NCI-H2196 (cell line): Measurements from ENCODE around the gene HGS.
A peak's percentile ranks its signal among the peaks of the same experiment; 100 is the strongest.

Experiments used
- DNase-seq: peaks from one replicate; lab custom pipeline; 2025; ENCODE audit not compliant: unreplicated experiment; lab: John Stamatoyannopoulos, UW

The HGS gene

DNA sequence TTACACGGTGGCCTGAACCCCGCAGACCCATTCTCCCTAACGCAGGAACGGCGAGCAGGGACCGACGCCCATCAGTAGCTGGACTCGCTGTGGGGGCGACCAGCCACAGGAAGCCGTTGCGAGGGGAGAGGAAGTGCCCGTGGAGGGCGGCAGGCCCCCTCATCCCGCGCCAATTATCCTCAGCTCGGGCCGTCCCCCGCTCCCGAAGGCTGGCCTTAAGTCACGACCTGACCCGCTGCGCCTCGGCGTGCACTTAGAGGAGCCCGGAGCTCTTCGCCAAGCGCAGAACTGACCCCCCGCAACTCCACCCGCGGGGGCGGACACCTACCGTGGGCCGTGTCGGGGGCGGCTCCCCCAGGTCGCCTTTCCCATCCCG is 615 bp upstream of the HGS start:
- no peak for DNase-seq

DNA sequence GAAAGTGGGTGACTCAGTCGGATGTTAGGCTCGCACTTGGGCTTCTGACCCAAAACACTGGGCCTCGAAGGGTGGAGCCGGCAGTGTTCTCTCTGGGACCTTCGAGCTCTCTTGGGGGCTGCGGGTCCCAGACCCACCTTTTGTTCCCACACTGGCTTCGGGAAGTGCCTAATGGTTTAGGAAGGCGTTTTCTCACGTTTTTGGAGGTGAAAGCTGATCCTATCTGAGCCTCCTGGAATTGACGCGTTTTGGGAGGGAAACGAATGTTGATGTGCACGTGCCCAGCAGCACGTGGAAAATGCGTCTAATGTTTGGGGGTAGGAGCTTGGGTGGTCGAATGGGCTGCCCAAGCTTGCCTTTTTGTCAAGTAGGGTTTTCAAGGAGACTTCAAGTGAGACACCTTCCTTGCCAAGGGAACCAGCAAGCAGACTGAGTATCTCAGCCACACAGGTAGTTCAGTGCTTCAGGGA is 666 bp downstream of the HGS start:
- DNase-seq: no peak

DNA sequence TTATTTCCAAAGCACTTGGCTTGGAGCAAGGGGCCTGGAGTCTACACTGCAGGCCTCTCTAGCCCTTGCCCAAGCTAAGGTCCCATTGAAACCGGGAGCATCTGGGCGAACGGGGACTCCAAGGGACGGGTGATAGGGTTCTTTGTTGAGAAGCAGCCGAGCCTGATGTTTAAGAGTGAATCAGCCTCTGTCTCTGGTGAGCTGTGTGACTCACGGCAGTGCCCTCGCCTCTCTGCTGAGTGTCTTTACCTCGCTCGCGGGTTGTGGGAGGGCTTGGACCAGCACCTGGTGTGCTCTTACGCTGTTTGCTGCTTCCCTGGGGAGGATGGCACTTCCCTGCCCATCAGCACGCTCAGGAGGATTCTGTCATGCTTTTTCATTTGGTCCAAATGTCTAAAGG is 1.3 kb downstream of the HGS start:
- DNase-seq: peak; percentile 39

DNA sequence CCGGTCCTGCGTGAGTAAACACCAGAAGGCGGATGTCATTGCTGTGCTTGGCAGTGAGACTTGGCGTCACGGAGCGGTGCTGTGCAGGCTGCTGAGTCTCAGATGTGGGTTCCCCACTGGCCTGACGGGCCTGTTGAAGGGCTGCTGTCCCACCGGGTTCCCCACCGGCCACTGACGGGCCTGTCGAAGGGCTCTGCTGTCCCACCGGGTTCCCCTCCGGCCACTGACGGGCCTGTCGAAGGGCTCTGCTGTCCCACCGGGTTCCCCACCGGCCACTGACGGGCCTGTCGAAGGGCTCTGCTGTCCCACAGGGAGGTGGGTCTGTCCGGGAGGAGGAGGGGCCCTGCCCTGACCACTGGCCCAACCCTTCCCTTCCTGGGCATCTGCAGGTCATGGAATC is 2.8 kb downstream of the HGS start:
- no peak for DNase-seq

DNA sequence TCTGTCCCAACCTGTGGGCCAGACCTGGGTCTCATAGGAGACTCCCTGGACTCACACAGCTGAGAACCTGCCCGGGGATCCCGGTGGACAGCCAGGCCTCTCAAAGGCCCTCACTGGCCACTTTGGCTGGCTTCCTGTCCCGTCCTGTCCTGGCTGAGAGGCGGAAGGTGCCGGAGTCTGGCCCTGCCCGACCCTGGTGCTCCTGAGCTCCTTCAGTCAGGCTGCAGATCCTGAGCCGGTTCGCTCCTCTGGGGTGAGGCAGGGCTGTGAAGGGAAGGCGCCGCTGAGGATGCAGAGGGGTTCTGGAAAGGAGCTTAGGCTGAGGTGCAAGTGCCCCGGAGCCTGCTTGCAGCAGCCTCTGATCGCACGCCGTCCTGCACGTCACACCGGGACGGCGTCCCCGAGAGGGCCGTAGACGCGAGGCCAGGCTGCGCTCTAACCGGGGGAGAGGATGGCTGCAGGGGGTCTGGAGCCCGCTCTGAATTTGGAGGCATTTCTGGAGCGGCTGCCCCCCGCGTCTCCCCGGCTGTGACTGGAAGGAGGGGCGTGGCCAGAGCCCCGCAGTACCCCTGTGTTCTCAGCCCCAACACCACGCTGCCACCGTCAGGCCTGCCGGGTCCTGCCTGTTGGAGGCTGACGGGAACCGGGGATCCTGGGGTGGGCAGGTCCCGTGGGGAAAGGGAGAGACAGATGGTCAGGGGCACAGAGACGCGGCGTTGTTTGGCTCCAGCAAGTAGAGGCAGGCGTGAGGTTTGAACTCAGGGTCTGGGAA is 4.1 kb downstream of the HGS start:
- no peak for DNase-seq

DNA sequence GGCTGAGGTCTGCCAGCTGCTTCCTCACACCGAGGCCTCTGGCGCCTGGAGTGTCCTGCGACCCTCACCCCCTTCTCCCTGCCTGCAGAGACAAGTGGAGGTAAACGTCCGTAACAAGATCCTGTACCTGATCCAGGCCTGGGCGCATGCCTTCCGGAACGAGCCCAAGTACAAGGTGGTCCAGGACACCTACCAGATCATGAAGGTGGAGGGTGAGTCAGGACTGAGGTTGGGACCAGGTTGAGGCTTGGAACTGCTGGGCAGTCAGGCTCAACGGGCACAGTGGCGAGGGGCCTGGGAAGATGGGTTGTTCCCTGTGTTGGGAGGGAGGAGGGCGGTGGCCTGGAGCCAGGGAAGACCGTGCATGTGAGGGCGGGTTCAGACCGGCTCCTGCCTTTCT is 4.8 kb downstream of the HGS start:
- no peak for DNase-seq

DNA sequence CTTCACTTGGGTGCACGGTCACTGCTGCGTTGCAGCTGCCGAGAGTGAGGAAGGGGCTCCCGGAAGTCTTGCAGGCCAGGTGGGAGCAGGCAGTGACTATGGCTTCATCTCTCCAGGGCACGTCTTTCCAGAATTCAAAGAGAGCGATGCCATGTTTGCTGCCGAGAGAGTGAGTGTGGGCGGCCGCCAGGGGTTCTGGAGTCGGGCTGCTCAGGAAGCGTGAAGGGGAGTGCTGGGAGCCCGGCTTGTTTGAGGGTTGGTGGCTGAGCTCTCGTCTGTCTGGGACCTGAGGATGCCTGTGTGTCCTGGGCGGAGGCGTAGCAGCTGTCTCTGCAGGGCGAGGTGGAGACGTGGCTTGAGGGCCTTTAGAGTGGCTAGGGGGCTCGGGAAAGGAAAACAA is 6.3 kb downstream of the HGS start:
- DNase-seq: no peak

DNA sequence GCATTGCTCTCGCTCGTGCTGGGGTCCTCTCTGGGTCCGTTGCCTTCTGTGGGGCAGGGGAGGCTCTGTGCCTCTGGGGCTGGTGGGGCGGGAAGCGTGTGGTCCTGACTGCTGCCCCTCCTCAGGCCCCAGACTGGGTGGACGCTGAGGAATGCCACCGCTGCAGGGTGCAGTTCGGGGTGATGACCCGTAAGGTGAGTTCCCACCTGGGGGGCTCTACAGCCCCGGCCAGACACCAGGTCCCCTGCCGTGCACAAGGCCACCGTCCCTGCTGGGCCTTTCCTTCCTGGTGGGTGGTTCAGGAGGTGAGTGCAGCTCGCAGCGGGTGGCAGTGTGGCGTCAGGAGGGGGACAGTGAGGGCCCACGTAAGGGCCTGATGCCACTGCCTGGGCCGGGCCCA is 6.7 kb downstream of the HGS start:
- DNase-seq: no peak

DNA sequence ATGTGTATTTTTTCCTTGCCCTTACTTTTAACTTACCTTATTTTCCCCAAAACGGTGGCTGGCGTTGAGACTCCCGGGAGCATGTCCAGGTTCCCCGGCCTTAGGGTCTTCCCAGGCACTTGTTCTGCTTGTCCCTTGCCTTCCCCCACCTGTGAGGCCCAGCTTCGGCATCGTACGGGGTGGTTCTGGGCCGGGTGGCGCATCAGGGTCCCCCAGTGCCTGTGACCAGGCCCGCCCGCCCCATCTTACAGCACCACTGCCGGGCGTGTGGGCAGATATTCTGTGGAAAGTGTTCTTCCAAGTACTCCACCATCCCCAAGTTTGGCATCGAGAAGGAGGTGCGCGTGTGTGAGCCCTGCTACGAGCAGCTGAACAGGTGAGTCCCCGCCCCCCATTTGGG is 7.4 kb downstream of the HGS start:
- DNase-seq: no peak

DNA sequence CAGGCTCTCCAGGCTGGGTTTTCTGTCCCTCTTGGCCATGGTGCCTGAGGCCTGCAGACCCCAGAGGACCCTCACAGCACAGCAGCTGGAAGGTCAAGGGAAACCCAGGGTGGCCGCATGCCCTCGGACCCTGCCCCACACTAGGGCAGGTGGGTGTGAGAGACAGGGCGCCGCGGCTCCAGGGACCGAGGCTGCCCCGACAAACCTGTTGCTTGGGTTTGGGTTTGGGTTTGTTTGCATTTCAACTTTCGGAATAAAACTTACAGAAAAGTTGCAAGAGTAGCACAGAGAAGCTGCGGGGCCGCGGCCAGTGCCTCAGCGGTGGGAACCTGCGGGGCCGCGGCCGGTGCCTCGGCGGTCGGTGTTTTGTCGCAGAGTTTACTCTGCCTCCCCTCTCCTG is 7.8 kb downstream of the HGS start:
- no peak for DNase-seq

DNA sequence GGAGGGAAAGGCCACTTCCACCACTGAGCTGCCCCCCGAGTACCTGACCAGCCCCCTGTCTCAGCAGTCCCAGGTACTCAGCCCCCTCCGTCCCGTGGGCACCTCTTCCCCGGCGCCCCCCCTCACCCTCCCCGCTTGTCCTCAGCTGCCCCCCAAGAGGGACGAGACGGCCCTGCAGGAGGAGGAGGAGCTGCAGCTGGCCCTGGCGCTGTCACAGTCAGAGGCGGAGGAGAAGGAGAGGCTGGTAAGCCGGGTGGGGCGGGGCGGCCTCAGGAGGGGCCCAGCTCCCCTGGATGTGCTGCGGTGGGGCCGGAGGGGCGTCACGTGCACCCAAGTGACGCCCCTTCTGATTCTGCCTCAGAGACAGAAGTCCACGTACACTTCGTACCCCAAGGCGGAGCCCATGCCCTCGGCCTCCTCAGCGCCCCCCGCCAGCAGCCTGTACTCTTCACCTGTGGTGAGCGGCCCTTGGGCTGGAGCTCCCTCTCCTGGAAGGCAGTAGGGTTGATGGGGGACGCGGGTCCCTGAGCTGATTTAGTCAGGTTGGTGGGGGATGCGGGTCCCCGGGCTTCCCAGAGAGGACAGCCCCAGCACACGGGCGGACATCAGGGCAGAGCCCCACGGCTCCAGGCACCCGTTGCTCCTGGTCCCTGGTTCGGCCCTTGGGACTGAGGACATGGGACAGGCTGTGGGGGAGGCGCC is 9.8 kb downstream of the HGS start:
- no peak for DNase-seq

DNA sequence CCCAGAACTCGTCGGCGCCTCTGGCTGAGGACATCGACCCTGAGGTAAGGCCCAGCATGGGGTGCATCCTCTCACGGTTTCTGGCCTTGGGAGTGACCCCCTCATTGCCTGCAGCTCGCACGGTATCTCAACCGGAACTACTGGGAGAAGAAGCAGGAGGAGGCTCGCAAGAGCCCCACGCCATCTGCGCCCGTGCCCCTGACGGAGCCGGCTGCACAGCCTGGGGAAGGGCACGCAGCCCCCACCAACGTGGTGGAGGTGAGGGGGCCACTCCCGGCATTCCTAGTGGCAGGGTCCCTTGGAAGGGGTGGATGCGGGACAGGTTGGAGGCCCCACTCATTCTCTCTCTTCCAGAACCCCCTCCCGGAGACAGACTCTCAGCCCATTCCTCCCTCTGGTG is 11.0 kb downstream of the HGS start:
- no peak for DNase-seq

DNA sequence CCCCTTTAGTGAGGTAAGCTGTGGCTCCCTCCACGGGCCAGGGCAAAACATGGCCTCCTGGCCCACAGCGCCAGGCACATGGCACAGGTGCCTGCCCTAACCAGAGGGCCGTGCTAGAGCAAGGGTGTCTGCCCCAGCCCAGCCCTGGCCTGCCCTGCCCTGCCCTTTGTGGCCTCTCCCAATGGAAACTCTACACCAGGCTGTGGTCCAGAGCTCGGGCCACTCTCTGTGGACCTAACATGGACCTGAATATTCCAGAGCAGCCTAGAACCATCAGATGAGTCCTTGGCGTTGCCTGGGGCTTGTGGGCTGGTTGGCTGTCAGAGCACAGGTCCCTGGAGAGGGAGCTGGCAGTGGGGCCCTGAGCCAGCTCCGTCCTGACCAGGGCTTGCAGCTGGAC is 11.4 kb downstream of the HGS start:
- no peak for DNase-seq

DNA sequence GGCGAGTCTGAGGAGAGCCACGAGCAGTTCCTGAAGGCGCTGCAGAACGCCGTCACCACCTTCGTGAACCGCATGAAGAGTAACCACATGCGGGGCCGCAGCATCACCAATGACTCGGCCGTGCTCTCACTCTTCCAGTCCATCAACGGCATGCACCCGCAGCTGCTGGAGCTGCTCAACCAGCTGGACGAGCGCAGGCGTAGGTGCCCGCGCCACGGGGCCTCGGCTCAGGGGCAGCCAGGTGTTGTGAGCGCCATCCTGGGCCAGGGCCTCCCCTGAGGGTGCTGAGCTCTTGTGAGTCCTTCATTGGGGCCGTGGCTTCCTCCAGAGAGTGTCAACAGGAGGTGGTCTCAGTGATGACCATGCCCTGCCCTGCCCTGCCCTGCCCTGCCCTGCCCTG is 12.0 kb downstream of the HGS start:
- no peak for DNase-seq

DNA sequence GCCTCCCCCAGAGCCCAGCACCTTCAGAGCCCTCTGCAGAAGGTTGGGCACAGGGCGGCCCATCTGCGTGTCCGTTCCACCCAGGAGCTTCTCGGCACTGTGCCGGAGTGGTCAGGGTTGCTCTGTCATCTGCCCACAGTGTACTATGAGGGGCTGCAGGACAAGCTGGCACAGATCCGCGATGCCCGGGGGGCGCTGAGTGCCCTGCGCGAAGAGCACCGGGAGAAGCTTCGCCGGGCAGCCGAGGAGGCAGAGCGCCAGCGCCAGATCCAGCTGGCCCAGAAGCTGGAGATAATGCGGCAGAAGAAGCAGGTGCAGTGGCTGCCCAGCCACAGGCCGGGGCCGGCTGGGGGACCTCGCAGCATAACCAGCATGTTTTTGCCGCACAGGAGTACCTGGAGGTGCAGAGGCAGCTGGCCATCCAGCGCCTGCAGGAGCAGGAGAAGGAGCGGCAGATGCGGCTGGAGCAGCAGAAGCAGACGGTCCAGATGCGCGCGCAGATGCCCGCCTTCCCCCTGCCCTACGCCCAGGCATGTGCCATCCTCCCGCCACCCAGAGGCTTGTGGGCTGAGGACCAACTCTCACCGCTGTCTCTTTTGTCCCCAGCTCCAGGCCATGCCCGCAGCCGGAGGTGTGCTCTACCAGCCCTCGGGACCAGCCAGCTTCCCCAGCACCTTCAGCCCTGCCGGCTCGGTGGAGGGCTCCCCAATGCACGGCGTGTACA is 12.6 kb downstream of the HGS start:
- no peak for DNase-seq

DNA sequence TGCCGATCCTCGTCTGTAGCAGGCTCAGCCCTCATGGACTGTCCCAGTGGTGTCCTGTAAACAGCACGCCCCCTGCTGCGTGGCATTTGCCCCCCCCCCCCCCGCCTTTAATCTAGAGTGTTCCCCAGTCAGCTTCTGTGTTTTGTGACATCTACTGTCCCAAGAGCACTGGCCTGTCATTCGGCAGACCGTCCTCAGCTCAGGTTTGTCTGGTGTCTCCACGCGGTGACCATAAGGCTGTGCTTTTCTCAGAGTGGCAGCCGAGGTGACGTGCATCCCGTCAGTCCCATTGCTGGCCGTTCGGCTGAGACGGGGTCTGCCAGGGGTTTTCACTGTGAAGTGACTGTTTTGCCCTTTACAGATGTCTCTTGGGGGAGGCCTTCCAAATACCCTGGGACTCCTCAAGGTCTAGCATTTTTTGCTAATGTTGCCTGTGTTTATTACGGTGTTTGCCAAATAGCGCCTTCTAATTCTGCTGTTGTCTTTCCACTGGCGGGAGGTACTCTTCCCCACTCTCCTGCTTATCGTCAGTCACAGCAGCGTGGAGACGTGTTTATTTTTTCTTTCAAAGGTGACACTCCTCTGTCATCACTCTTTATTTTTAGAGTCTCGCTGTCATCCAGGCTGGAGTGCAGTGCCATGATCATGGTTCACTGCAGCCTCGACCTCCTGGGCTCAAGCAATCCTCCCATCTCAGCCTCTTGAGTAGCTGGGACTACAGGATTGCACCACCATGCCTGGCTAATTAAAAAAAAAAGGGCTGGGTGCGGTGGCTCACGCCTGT is 13.6 kb downstream of the HGS start:
- no peak for DNase-seq

DNA sequence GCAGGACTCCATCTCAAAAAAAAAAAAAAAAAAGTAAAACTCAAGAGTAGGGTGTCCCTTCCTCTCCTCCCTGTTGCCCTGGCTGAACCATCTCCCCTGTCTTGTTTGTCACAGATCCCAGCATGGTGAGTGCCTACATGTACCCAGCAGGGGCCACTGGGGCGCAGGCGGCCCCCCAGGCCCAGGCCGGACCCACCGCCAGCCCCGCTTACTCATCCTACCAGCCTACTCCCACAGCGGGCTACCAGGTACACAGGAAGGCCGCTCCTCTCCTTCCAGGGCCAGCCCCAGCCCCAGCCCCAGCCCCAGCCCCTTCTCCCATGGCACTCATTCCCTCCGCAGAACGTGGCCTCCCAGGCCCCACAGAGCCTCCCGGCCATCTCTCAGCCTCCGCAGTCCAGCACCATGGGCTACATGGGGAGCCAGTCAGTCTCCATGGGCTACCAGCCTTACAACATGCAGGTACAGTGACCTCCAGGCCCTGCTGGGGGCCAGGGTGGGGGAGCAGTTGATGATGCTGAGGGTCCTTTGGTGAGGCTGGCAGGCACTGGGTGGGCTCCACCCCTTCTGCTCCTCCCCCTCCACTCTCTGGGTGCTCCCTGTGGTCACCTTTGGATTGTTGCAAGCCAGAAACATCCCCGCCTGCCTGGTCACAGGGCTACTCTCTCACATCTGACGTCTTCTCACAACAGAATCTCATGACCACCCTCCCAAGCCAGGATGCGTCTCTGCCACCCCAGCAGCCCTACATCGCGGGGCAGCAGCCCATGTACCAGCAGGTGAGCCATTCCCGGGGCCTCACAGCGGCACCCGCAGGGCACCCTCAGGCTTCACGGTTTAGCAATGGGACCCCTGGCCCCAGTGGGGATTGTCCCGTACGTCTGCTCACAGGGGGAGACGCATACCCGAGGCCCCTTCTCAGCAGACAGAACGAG is 16.8 kb downstream of the HGS start:
- DNase-seq: no peak

DNA sequence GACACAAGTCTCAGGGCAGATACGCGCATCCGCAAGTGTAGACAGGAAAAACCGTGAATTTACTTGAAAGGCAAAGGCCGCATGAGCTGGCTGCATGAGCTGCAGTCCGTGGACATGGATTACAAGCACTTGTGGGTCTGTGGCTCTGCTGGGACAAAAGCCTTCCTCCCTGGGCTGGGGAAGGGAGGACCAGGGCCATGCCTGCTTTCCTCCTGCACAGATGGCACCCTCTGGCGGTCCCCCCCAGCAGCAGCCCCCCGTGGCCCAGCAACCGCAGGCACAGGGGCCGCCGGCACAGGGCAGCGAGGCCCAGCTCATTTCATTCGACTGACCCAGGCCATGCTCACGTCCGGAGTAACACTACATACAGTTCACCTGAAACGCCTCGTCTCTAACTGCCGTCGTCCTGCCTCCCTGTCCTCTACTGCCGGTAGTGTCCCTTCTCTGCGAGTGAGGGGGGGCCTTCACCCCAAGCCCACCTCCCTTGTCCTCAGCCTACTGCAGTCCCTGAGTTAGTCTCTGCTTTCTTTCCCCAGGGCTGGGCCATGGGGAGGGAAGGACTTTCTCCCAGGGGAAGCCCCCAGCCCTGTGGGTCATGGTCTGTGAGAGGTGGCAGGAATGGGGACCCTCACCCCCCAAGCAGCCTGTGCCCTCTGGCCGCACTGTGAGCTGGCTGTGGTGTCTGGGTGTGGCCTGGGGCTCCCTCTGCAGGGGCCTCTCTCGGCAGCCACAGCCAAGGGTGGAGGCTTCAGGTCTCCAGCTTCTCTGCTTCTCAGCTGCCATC is 17.7 kb downstream of the HGS start:
- no peak for DNase-seq

DNA sequence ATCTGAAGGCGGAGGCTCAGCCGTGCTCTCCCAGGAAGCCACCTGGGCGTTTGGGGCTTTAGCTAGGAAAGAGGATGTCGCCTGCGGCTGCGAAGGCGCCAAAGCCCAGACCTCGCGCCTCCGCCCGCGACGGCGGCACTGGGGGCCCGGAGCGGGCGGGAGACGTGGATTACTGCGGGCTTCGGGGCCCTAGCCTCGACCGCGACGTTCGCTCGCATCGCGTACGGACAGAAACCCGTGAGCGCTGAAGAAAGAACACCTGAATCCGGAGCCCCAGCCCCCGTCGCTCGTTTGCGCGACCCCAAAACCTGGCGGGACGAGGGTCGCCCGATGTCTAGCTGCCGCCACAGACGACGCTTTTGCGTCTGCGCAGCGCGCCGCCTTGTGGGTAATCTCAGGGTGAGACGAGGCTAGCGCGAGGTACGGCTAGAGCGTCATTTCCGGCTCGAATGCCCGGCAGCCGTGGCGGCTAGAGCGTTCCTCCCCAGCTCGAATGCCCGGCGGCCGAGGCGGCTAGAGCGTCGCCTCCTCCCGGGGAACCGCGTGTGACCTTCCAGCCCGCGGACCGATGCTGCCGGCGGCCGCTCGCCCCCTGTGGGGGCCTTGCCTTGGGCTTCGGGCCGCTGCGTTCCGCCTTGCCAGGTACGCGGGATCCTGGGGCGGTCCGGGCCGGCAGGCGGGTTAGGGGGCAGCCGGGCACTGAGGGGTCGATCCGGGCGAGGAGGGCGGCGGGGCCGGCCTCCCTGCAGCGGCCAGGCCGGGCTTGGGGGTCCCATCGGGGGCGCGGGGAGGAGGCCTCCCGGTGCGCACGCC is 19.3 kb downstream of the HGS start, which contains the start of gene MRPL12:
Gene MRPL12 (plus strand): TSS at position 434 of the 813 bp plus-strand sequence. CDS start 135 bp downstream, at position 569.
- DNase-seq: peak; percentile 96
